SK-N-SH (cell line): ENCODE results near the gene ULK1. TPM values are rescaled to one million over a fixed set of nuclear protein-coding genes. Genes with fewer than 3 reads are reported as not detected.

Source experiments
- CTCF ChIA-PET: fragments of 300-600, 350-600 bp; formaldehyde crosslinking; extraction: SDS; loops from one replicate; lab custom pipeline; 2021; lab: Yijun Ruan, JAX
- POLR2A ChIA-PET: fragments of 350-600 bp; sonication (Branson Sonifier 250); formaldehyde crosslinking; extraction: SDS; loops from one replicate; lab custom pipeline; 2020; ENCODE audit warnings: antibody characterized with exemption, inconsistent platforms; lab: Yijun Ruan, JAX
- DNase-seq: peaks from one replicate; pipeline ENCODE4 v3.0.0; 2012
- H2AFZ ChIP-seq: fragments of 200-600 bp; sonication (generic); 2 replicates; pipeline ENCODE4 v1.8.1; 2016; ENCODE audit warnings: antibody characterized with exemption, mild to moderate bottlenecking, low read depth
- H3F3A ChIP-seq: fragments of 200-600 bp; sonication (generic); replicated peaks from 2 replicates; pipeline ENCODE3; 2016; ENCODE audit warnings: antibody characterized with exemption, mild to moderate bottlenecking; ENCODE audit not compliant: insufficient read depth
- H3K27ac ChIP-seq, 2 experiments: fragments of 200-500 bp in 1 of 2; fragments of 200-600 bp in 1 of 2; sonication (Bioruptor generic) in 1 of 2; sonication (generic), shearing (Covaris generic) in 1 of 2; 2 replicates each; pipeline versions ENCODE4 v1.5.1 to v1.6.1; 2014 to 2016; ENCODE audit warnings: low read depth in 2 of 2, inconsistent platforms in 1 of 2, low read length in 1 of 2, mild to moderate bottlenecking in 1 of 2, mixed read lengths in 1 of 2
- H3K27me3 ChIP-seq: fragments of 200-600 bp; sonication (generic), shearing (Covaris generic); 2 replicates; pipeline ENCODE4 v1.6.1; 2016; ENCODE audit warnings: mixed run types; ENCODE audit not compliant: insufficient read depth
- H3K36me3 ChIP-seq, 2 experiments: fragments of 200-500 bp in 1 of 2; fragments of 200-600 bp in 1 of 2; sonication (Bioruptor generic) in 1 of 2; sonication (generic) in 1 of 2; replicated peaks in 1 of 2; 2 replicates each; pipeline versions ENCODE3 to v1.5.1; 2014 to 2016; ENCODE audit warnings: low read length in 1 of 2, mild to moderate bottlenecking in 1 of 2; ENCODE audit not compliant: insufficient read depth in 2 of 2, control insufficient read depth in 1 of 2
- H3K4me1 ChIP-seq, 2 experiments: fragments of 200-500 bp in 1 of 2; fragments of 200-600 bp in 1 of 2; sonication (Bioruptor generic) in 1 of 2; sonication (generic), shearing (Covaris generic) in 1 of 2; 2 replicates each; pipeline versions ENCODE4 v1.5.1 to v1.6.1; 2014 to 2016; ENCODE audit warnings: low read depth in 1 of 2, low read length in 1 of 2, mixed run types in 1 of 2; ENCODE audit not compliant: insufficient read depth in 2 of 2, control insufficient read depth in 1 of 2
- H3K4me2 ChIP-seq: fragments of 200-600 bp; sonication (generic), shearing (Covaris generic); 2 replicates; pipeline ENCODE4 v1.6.1; 2017; ENCODE audit warnings: mixed run types
- H3K4me3 ChIP-seq, 2 experiments: fragments of 200-500 bp in 1 of 2; fragments of 200-600 bp in 1 of 2; sonication (Bioruptor generic) in 1 of 2; sonication (generic), shearing (Covaris generic) in 1 of 2; 2 replicates each; pipeline versions ENCODE4 v1.5.1 to v1.8.1; 2014 to 2016; ENCODE audit warnings: low read depth in 2 of 2, inconsistent platforms in 1 of 2, low read length in 1 of 2, mild to moderate bottlenecking in 1 of 2, mixed read lengths in 1 of 2, moderate library complexity in 1 of 2
- H3K79me2 ChIP-seq: fragments of 200-600 bp; sonication (generic); 2 replicates; pipeline ENCODE4 v1.8.1; 2017; ENCODE audit warnings: mild to moderate bottlenecking; ENCODE audit not compliant: insufficient read depth
- H3K9ac ChIP-seq: fragments of 200-600 bp; sonication (generic); 2 replicates; pipeline ENCODE4 v1.6.1; 2017; ENCODE audit warnings: mixed run types
- H3K9me2 ChIP-seq: fragments of 200-600 bp; sonication (generic); 2 replicates; pipeline ENCODE4 v1.6.1; 2017; ENCODE audit warnings: mixed run types
- H3K9me3 ChIP-seq: fragments of 200-600 bp; sonication (generic); 2 replicates; pipeline ENCODE4 v1.6.1; 2017; ENCODE audit warnings: mixed run types, mild to moderate bottlenecking, moderate library complexity
- H4K20me1 ChIP-seq: fragments of 200-600 bp; sonication (generic); 2 replicates; pipeline ENCODE4 v1.6.1; 2017; ENCODE audit warnings: mild to moderate bottlenecking, mixed run types; ENCODE audit not compliant: insufficient read depth
- CHD2 ChIP-seq: fragments of 150-350 bp; IDR thresholded peaks from 2 replicates; pipeline ENCODE4 v1.6.1; 2018; ENCODE audit warnings: low read length; ENCODE audit not compliant: partially characterized antibody
- ELF1 ChIP-seq: IDR thresholded peaks from 2 replicates; pipeline ENCODE4 v1.4.0; 2012
- EP300 ChIP-seq, 2 experiments: IDR thresholded peaks; 2 replicates each; pipeline versions ENCODE4 v1.4.0 to v1.6.1; 2012; ENCODE audit warnings: borderline replicate concordance in 1 of 2, low read depth in 1 of 2, low read length in 1 of 2
- JUND ChIP-seq: IDR thresholded peaks from 2 replicates; pipeline ENCODE4 v1.4.0; 2012
- TAF1 ChIP-seq: IDR thresholded peaks from 2 replicates; pipeline ENCODE4 v1.6.1; 2012; ENCODE audit warnings: low read depth, mild to moderate bottlenecking, low read length, moderate library complexity, borderline replicate concordance
- TEAD4 ChIP-seq: IDR thresholded peaks from 2 replicates; pipeline ENCODE4 v1.4.0; 2012; ENCODE audit warnings: mild to moderate bottlenecking, borderline replicate concordance; ENCODE audit not compliant: insufficient read depth
- WGBS: methylation state at CpG from one replicate; pipeline ENCODE4 v1.1.6; 2017; ENCODE audit warnings: low lambda C conversion rate; 5-methylcytosine and 5-hydroxymethylcytosine counted together
- polyA plus RNA-seq, 3 experiments: library from polyadenylated mRNA; depleted of rRNA; stranded (reverse); fragments of >200 nt; gene quantifications; 2 replicates each; pipeline ENCODE4 v1.2.3, GENCODE V29; 2012
- TF ChIP-seq, protein P1 (sequence below): fragments of 200-600 bp; sonication (generic); IDR thresholded peaks from 2 replicates; pipeline ENCODE4 v1.6.1; 2017; ENCODE audit warnings: antibody characterized with exemption, mild to moderate bottlenecking, moderate library complexity
- TF ChIP-seq, protein P2 (sequence below): IDR thresholded peaks from 2 replicates; pipeline ENCODE4; 2012

ULK1 gene
- polyA plus RNA-seq, 1 of the 3 experiments (the other 2 are of a cell fraction) = 10.7 TPM

- TF ChIP-seq JUND (peak; percentile 10; the same call in 1 of the 2 replicates), TAF1 (no peak)
- Histone ChIP-seq H3K9me3 (no peaks in the 10 kb centered on the region), H3K79me2 (no peaks in the 10 kb centered on the region), H3K4me3 (no peak overlapping the region), H3K27ac (no peak overlapping the region), H3K9ac (no peak overlapping the region), H2AFZ (no peak overlapping the region; the same call in 1 of the 2 replicates), H3K27me3 (no peaks in the 10 kb centered on the region), H3K4me2 (no peak overlapping the region), H3K36me3 (no peaks in the 10 kb centered on the region), H3F3A (no peaks in the 10 kb centered on the region), H3K9me2 (no peaks in the 10 kb centered on the region), H3K4me1 (peaks cover 4 to 10% of the 10 kb centered on the region in 2 experiments; a peak in 2 of 4 replicates), H4K20me1 (no peaks in the 10 kb centered on the region)
- 64% methylated on average over 15 of the region's 16 CpGs for WGBS
- POLR2A ChIA-PET = no interaction called here
- DNase-seq = peak; percentile 18
- CTCF ChIA-PET = no interaction called here
These were observed 24.5 kb upstream of the ULK1 start for GRCh38 chr12:131869871-131870418.

DNA sequence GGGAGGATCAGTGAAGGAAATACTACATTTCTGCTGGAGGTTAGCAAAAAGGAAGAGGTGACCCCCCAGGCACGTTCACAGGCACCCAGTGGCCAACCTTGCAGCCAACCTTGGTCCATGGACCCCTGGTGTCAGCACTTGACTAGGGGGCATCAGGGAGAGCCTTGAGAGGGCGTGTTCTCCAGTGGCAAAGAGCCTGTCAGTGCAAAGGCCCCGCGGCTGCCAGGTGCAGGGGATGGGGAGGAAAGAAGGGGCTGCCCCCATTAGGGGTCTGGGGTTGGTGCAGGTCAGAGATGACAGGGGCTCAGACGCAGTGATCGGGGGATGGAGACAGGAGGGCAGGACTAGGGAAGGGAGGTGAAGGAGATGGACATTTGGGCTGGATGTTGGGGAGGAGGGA is 22.7 kb upstream of the ULK1 start:
- no peaks in the 10 kb centered on the region for H4K20me1 ChIP-seq
- H2AFZ ChIP-seq = no peak overlapping the region
- no peak overlapping the region for H3K4me3 ChIP-seq
- POLR2A ChIA-PET = no interaction called here
- H3K9me2 ChIP-seq = no peaks in the 10 kb centered on the region
- no peaks in the 10 kb centered on the region for H3K36me3 ChIP-seq
- H3K9ac ChIP-seq = no peak overlapping the region
- CTCF ChIA-PET = interaction anchor here (0.6 to 2.5 kb wide), 3 partner anchors 9 to 41 kb away, joined by 3 to 13 read pairs (median 4); no protein-coding TSS in a partner anchor
- H3K27me3 ChIP-seq = no peaks in the 10 kb centered on the region
- WGBS = 93% methylated on average over 6 of the region's 6 CpGs
- H3K79me2 ChIP-seq = no peaks in the 10 kb centered on the region
- H3K4me1 ChIP-seq = peaks cover 4 to 7% of the 10 kb centered on the region in 2 experiments; a peak in 2 of 4 replicates
- H3F3A ChIP-seq = no peaks in the 10 kb centered on the region
- H3K4me2 ChIP-seq = no peak overlapping the region
- H3K27ac ChIP-seq = no peak overlapping the region
- DNase-seq = peak; percentile 23
- TF ChIP-seq CHD2 (no peak), TEAD4 (no peak), ELF1 (no peak), EP300 (IDR thresholded peaks at IDR 0.05; ENCODE audit: borderline replicate concordance in 1 of 2, low read depth in 1 of 2, low read length in 1 of 2) (no peak)
- TF ChIP-seq, protein P1, sequence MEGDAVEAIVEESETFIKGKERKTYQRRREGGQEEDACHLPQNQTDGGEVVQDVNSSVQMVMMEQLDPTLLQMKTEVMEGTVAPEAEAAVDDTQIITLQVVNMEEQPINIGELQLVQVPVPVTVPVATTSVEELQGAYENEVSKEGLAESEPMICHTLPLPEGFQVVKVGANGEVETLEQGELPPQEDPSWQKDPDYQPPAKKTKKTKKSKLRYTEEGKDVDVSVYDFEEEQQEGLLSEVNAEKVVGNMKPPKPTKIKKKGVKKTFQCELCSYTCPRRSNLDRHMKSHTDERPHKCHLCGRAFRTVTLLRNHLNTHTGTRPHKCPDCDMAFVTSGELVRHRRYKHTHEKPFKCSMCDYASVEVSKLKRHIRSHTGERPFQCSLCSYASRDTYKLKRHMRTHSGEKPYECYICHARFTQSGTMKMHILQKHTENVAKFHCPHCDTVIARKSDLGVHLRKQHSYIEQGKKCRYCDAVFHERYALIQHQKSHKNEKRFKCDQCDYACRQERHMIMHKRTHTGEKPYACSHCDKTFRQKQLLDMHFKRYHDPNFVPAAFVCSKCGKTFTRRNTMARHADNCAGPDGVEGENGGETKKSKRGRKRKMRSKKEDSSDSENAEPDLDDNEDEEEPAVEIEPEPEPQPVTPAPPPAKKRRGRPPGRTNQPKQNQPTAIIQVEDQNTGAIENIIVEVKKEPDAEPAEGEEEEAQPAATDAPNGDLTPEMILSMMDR = no peak
- TF ChIP-seq, protein P2, sequence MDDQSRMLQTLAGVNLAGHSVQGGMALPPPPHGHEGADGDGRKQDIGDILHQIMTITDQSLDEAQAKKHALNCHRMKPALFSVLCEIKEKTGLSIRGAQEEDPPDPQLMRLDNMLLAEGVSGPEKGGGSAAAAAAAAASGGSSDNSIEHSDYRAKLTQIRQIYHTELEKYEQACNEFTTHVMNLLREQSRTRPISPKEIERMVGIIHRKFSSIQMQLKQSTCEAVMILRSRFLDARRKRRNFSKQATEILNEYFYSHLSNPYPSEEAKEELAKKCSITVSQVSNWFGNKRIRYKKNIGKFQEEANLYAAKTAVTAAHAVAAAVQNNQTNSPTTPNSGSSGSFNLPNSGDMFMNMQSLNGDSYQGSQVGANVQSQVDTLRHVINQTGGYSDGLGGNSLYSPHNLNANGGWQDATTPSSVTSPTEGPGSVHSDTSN = no peak
- H3K9me3 ChIP-seq = no peaks in the 10 kb centered on the region
